ENCODE measurements around the gene COPZ1. TPM values are rescaled to one million over a fixed set of nuclear protein-coding genes. Genes with fewer than 3 reads are reported as not detected.
A peak's percentile ranks its signal among the peaks of the same experiment; 100 is the strongest.
"Not testable (repeated sequence)": the region's sequence is repeated elsewhere in the genome, so short reads cannot be mapped to it uniquely, and the experiment has no call there.

The COPZ1 gene
- total RNA-seq, 1 donor from 2014 or later = 89.5 TPM

- Histone ChIP-seq H3K4me3 (ENCODE audit: low read depth, low read length) (peak within 1 kb of the TSS; percentile 68), H3K36me3 (ENCODE audit: control insufficient read depth, insufficient read depth, low read length) (peaks cover 7% of the 10 kb centered on the region), H3K27me3 (ENCODE audit: control insufficient read depth, insufficient read depth, low read length) (no peaks in the 10 kb centered on the region)
- DNase-seq (ENCODE audit: low read depth) (peak; percentile 100), FAIRE-seq (no peak)
- TF ChIP-seq CTCF (IDR thresholded peaks at IDR 0.05; ENCODE audit: insufficient read depth, low read length, severe bottlenecking) = no peak
These were observed 44.3 kb upstream of the COPZ1 start, which contains the start of gene HNRNPA1 for GRCh38 chr12:54280468-54281260. Gene HNRNPA1 (plus strand): TSS chr12:54280726. CDS start chr12:54280808, 82 bp downstream.

GRCh38 chr12:54281261-54281638 is 43.7 kb upstream of the COPZ1 start:
- not testable (repeated sequence) for H3K27me3 ChIP-seq (ENCODE audit: control insufficient read depth, insufficient read depth, low read length); FAIRE-seq; DNase-seq (ENCODE audit: low read depth); H3K36me3 ChIP-seq (ENCODE audit: control insufficient read depth, insufficient read depth, low read length)
- peak overlapping the region; percentile 68 for H3K4me3 ChIP-seq (ENCODE audit: low read depth, low read length)

- peak overlapping the region; percentile 68 for H3K4me3 ChIP-seq (ENCODE audit: low read depth, low read length)
- not testable (repeated sequence) for H3K27me3 ChIP-seq (ENCODE audit: control insufficient read depth, insufficient read depth, low read length); FAIRE-seq; H3K36me3 ChIP-seq (ENCODE audit: control insufficient read depth, insufficient read depth, low read length); DNase-seq (ENCODE audit: low read depth)
These were observed 43.2 kb upstream of the COPZ1 start for GRCh38 chr12:54281694-54282093.

GRCh38 chr12:54282949-54283593 is 41.9 kb upstream of the COPZ1 start:
- TF ChIP-seq CTCF (IDR thresholded peaks at IDR 0.05; ENCODE audit: insufficient read depth, low read length, severe bottlenecking) = no peak
- no peak for FAIRE-seq
- peak overlapping the region; percentile 68 for H3K4me3 ChIP-seq (ENCODE audit: low read depth, low read length)

GRCh38 chr12:54284070-54284780 is 40.7 kb upstream of the COPZ1 start:
- FAIRE-seq; DNase-seq (ENCODE audit: low read depth); H3K27me3 ChIP-seq (ENCODE audit: control insufficient read depth, insufficient read depth, low read length): not testable (repeated sequence)
- H3K36me3 ChIP-seq (ENCODE audit: control insufficient read depth, insufficient read depth, low read length) = peaks cover 14% of the 10 kb centered on the region
- H3K4me3 ChIP-seq (ENCODE audit: low read depth, low read length) = peak overlapping the region; percentile 7

More at GRCh38 chr12:54282949-54283593, 41.9 kb upstream of the COPZ1 start:
- Histone ChIP-seq H3K27me3 (ENCODE audit: control insufficient read depth, insufficient read depth, low read length) (no peaks in the 10 kb centered on the region), H3K36me3 (ENCODE audit: control insufficient read depth, insufficient read depth, low read length) (peaks cover 14% of the 10 kb centered on the region)
- no peak for DNase-seq (ENCODE audit: low read depth)

- H3K27me3 ChIP-seq (ENCODE audit: control insufficient read depth, insufficient read depth, low read length) = no peaks in the 10 kb centered on the region
- FAIRE-seq = no peak
- TF ChIP-seq CTCF (IDR thresholded peaks at IDR 0.05; ENCODE audit: insufficient read depth, low read length, severe bottlenecking) = peak; percentile 7
- peaks cover 14% of the 10 kb centered on the region for H3K36me3 ChIP-seq (ENCODE audit: control insufficient read depth, insufficient read depth, low read length)
- no peak overlapping the region for H3K4me3 ChIP-seq (ENCODE audit: low read depth, low read length)
- no peak for DNase-seq (ENCODE audit: low read depth)
These were observed 39.5 kb upstream of the COPZ1 start for GRCh38 chr12:54285150-54286041.
